HG03558 (cell line): ENCODE results near the gene RNF114.
"Not testable (repeated sequence)": the region's sequence is repeated elsewhere in the genome, so short reads cannot be mapped to it uniquely, and the experiment has no call there.

Experiments
- ATAC-seq: cut with Tn5 transposase; IDR thresholded peaks from one replicate; pipeline ENCODE4 v1.9.1; 2021; ENCODE audit warnings: moderate number of reproducible peaks; ENCODE audit not compliant: unreplicated experiment; ENCODE audit errors: extremely low read depth

The RNF114 gene

GRCh38 chr20:49957089-49957938 is 21.1 kb downstream of the RNF114 start:
- ATAC-seq: not testable (repeated sequence)

- no peak for ATAC-seq
Measured at GRCh38 chr20:49961413-49961812, 25.2 kb downstream of the RNF114 start.

GRCh38 chr20:49964964-49965780 is 29.0 kb downstream of the RNF114 start:
- no peak for ATAC-seq

- no peak for ATAC-seq
Measured at GRCh38 chr20:49965781-49966305, 29.6 kb downstream of the RNF114 start.

GRCh38 chr20:49966861-49967260 is 30.7 kb downstream of the RNF114 start:
- ATAC-seq: no peak

GRCh38 chr20:49969234-49969633 is 33.0 kb downstream of the RNF114 start:
- ATAC-seq: no peak

GRCh38 chr20:49969946-49970345 is 33.7 kb downstream of the RNF114 start:
- ATAC-seq: no peak

- ATAC-seq: no peak
Measured at GRCh38 chr20:49970498-49970897, 34.3 kb downstream of the RNF114 start.

GRCh38 chr20:49973981-49974380 is 37.8 kb downstream of the RNF114 start:
- no peak for ATAC-seq

- ATAC-seq: no peak
Measured at GRCh38 chr20:49976542-49976941, 40.3 kb downstream of the RNF114 start.

GRCh38 chr20:49977740-49978139 is 41.5 kb downstream of the RNF114 start:
- ATAC-seq: not testable (repeated sequence)

- ATAC-seq: no peak
Measured at GRCh38 chr20:49978685-49979029, 42.5 kb downstream of the RNF114 start.

- ATAC-seq: no peak
Measured at GRCh38 chr20:49979030-49979832, 43.0 kb downstream of the RNF114 start.

GRCh38 chr20:49980140-49981008 is 44.2 kb downstream of the RNF114 start:
- no peak for ATAC-seq

GRCh38 chr20:49981218-49982071 is 45.2 kb downstream of the RNF114 start:
- ATAC-seq: no peak

- ATAC-seq: no peak
Measured at GRCh38 chr20:49982072-49982345, 45.8 kb downstream of the RNF114 start.

GRCh38 chr20:49982346-49983122 is 46.3 kb downstream of the RNF114 start, which contains the start of gene SNAI1:
Gene SNAI1 (plus strand): TSS chr20:49982980. CDS start chr20:49983060, 80 bp downstream.
- no peak for ATAC-seq
